GM23248 (cell line): ENCODE data around the gene RPL13A. TPM values are rescaled to one million over a fixed set of nuclear protein-coding genes. Genes with fewer than 3 reads are reported as not detected.
"Not testable (repeated sequence)": the region's sequence is repeated elsewhere in the genome, so short reads cannot be mapped to it uniquely, and the experiment has no call there.

ENCODE experiments used
- DNase-seq: peaks from one replicate; pipeline ENCODE4 v3.0.0-alpha.2; 2015
- H2AFZ ChIP-seq: fragments of 200-600 bp; sonication (generic); 2 replicates; pipeline ENCODE4 v1.6.1; 2016; ENCODE audit warnings: antibody characterized with exemption
- H3F3A ChIP-seq: fragments of 200-600 bp; sonication (generic); 2 replicates; pipeline ENCODE4 v1.6.1; 2016; ENCODE audit warnings: mild to moderate bottlenecking, antibody characterized with exemption, mixed run types; ENCODE audit not compliant: insufficient read depth
- H3K27ac ChIP-seq: fragments of 200-600 bp; sonication (generic); 2 replicates; pipeline ENCODE4 v1.5.1; 2016; ENCODE audit warnings: mild to moderate bottlenecking
- H3K27me3 ChIP-seq: fragments of 200-600 bp; sonication (generic); replicated peaks from 2 replicates; pipeline ENCODE4 v1.6.1; 2016; ENCODE audit warnings: mild to moderate bottlenecking; ENCODE audit not compliant: insufficient read depth
- H3K36me3 ChIP-seq: fragments of 200-600 bp; sonication (generic); 2 replicates; pipeline ENCODE4 v1.6.1; 2016; ENCODE audit warnings: low read depth, mild to moderate bottlenecking
- H3K4me1 ChIP-seq: fragments of 200-600 bp; sonication (generic); 2 replicates; pipeline ENCODE4 v1.6.1; 2016; ENCODE audit warnings: mild to moderate bottlenecking; ENCODE audit not compliant: insufficient read depth
- H3K4me2 ChIP-seq: fragments of 200-600 bp; sonication (generic); one replicate; pipeline ENCODE4 v1.6.1; 2016; ENCODE audit warnings: mild to moderate bottlenecking; ENCODE audit not compliant: unreplicated experiment
- H3K4me3 ChIP-seq: fragments of 200-600 bp; sonication (generic); 2 replicates; pipeline ENCODE4 v1.5.1; 2016; ENCODE audit warnings: mild to moderate bottlenecking
- H3K79me2 ChIP-seq: fragments of 200-600 bp; sonication (generic); 2 replicates; pipeline ENCODE4 v1.6.1; 2016; ENCODE audit warnings: mild to moderate bottlenecking; ENCODE audit not compliant: insufficient read depth
- H3K9ac ChIP-seq: fragments of 200-600 bp; sonication (generic); 2 replicates; pipeline ENCODE4 v1.6.1; 2016; ENCODE audit warnings: mild to moderate bottlenecking
- H3K9me2 ChIP-seq: fragments of 200-600 bp; sonication (generic); 2 replicates; pipeline ENCODE4 v1.6.1; 2016; ENCODE audit warnings: mixed run types, mild to moderate bottlenecking, moderate library complexity; ENCODE audit not compliant: insufficient read depth
- H3K9me3 ChIP-seq: fragments of 200-600 bp; sonication (generic); one replicate; pipeline ENCODE4 v1.6.1; 2017; ENCODE audit warnings: low read depth
- H4K20me1 ChIP-seq: fragments of 200-600 bp; sonication (generic); 2 replicates; pipeline ENCODE4 v1.6.0; 2016; ENCODE audit not compliant: insufficient read depth
- EZH2 ChIP-seq: fragments of 200-600 bp; sonication (generic); IDR thresholded peaks from 2 replicates; pipeline ENCODE4 v1.6.1; 2018; ENCODE audit warnings: antibody characterized with exemption, mild to moderate bottlenecking; ENCODE audit not compliant: insufficient read depth, poor library complexity, severe bottlenecking
- EZH2phosphoT487 ChIP-seq: fragments of 200-600 bp; sonication (generic); IDR thresholded peaks from 2 replicates; pipeline ENCODE4 v1.6.1; 2018; ENCODE audit warnings: antibody characterized with exemption, moderate library complexity, mild to moderate bottlenecking, low read depth; ENCODE audit not compliant: insufficient read depth
- WGBS, 2 experiments: methylation state at CpG; one replicate each; pipeline ENCODE4 v1.1.6; 2015 to 2017; ENCODE audit warnings: low lambda C conversion rate in 2 of 2, low coverage in 1 of 2; ENCODE audit errors: missing lambda C conversion rate in 2 of 2; 5-methylcytosine and 5-hydroxymethylcytosine counted together
- in situ Hi-C: fragments of 300-500 bp; cut with MboI; formaldehyde crosslinking; loops from 2 replicates; pipeline ENCODE4 v1.15.0; 2020
- polyA plus RNA-seq: library from polyadenylated mRNA; unstranded; fragments of >200 nt; fragmentation: Nextera tagmentation; extraction: Ambion mirVana; gene quantifications from 2 replicates; pipeline ENCODE4 v1.2.1, GENCODE V29; 2016
- total RNA-seq: library from RNA; depleted of rRNA; stranded (reverse); fragments of >200 nt; shearing (Covaris generic); gene quantifications from 2 replicates; pipeline ENCODE4 v1.2.3, GENCODE V29; 2014

RPL13A gene
- total and polyA plus RNA-seq, 2 experiments from 2014 or later: 893 to 2,272 TPM

- no peak for DNase-seq
- in situ Hi-C loops: no loop called here
- H3K4me3 ChIP-seq: no peak overlapping the region
- no peaks in the 10 kb centered on the region for H3K36me3 ChIP-seq
- 0 out of 2 replicates have a peak overlapping the region, but pooled peaks have one; percentile 96 for H2AFZ ChIP-seq
- no peaks in the 10 kb centered on the region for H3K27me3 ChIP-seq
- H3K4me2 ChIP-seq: no peak overlapping the region
- no peak overlapping the region for H3K27ac ChIP-seq
- H3K79me2 ChIP-seq: no peaks in the 10 kb centered on the region
- 65 to 71% methylated on average over 9 of the region's 9 CpGs for WGBS, 2 experiments
- H3K9me3 ChIP-seq: no peaks in the 10 kb centered on the region
- no peak overlapping the region for H3K9ac ChIP-seq
- no peaks in the 10 kb centered on the region for H4K20me1 ChIP-seq
- H3K4me1 ChIP-seq: peaks cover 4% of the 10 kb centered on the region
- TF ChIP-seq EZH2: no peak
- no peaks in the 10 kb centered on the region for H3K9me2 ChIP-seq
- no peaks in the 10 kb centered on the region for H3F3A ChIP-seq
These were observed 14.5 kb upstream of the RPL13A start for GRCh38 chr19:49472936-49473335.

DNA sequence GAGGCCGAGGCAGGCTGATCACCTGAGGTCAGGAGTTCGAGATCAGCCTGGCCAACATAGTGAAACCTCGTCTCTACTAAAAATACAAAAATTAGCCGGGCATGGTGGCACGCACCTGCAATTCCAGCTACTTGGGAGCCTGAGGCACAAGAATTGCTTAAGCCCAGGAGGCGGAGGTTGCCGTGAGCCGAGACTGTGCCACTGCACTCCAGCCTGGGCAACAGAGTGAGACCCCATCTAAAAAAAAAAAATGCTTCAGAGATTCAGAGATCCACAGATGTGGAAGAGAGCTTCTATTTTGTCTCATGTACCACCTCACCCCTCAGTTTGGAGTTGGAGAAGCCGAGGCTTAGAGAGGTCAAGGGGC, 13.9 kb upstream of the RPL13A start:
- DNase-seq, in situ Hi-C loops, H4K20me1 ChIP-seq, H3K4me1 ChIP-seq, H3K36me3 ChIP-seq, H3K9me3 ChIP-seq, H3F3A ChIP-seq, H3K9me2 ChIP-seq, H3K27me3 ChIP-seq, H3K79me2 ChIP-seq, H3K27ac ChIP-seq: not testable (repeated sequence)
- 56 to 60% methylated on average over 9 of the region's 9 CpGs for WGBS, 2 experiments
- peak overlapping the region; percentile 95 for H3K4me2 ChIP-seq
- H3K9ac ChIP-seq: peak overlapping the region; percentile 92
- peak overlapping the region; percentile 99 for H3K4me3 ChIP-seq
- peak overlapping the region; percentile 96 for H2AFZ ChIP-seq

GRCh38 chr19:49473868-49474541, 13.4 kb upstream of the RPL13A start, which contains the start of gene FLT3LG:
Gene FLT3LG (plus strand): TSS chr19:49474215. CDS start chr19:49474640, 425 bp downstream.
- Histone ChIP-seq H3K79me2 (no peaks in the 10 kb centered on the region), H2AFZ (peak within 1 kb of the TSS; percentile 96), H3K4me3 (peak within 1 kb of the TSS; percentile 99), H3K4me2 (peak within 1 kb of the TSS; percentile 95), H3K27me3 (no peaks in the 10 kb centered on the region), H3F3A (no peaks in the 10 kb centered on the region), H3K27ac (no peak within 1 kb of the TSS), H3K9me3 (no peaks in the 10 kb centered on the region), H3K9me2 (no peaks in the 10 kb centered on the region), H3K36me3 (no peaks in the 10 kb centered on the region), H4K20me1 (no peaks in the 10 kb centered on the region), H3K9ac (peak within 1 kb of the TSS; percentile 92), H3K4me1 (peaks cover 4% of the 10 kb centered on the region)
- 1 to 2% methylated on average over 28 to 29 of the region's 33 CpGs for WGBS, 2 experiments
- DNase-seq: peak; percentile 83
- TF ChIP-seq EZH2 (no peak), EZH2phosphoT487 (no peak)
- in situ Hi-C loops: no loop called here

- peak overlapping the region; percentile 96 for H2AFZ ChIP-seq
- no peaks in the 10 kb centered on the region for H3F3A ChIP-seq
- no peak for TF ChIP-seq EZH2
- no peak for TF ChIP-seq EZH2phosphoT487
- peak overlapping the region; percentile 95 for H3K4me2 ChIP-seq
- no peaks in the 10 kb centered on the region for H4K20me1 ChIP-seq
- 1 to 3% methylated on average over 8 to 11 of the region's 11 CpGs for WGBS, 2 experiments
- H3K9ac ChIP-seq: peak overlapping the region; percentile 92
- H3K36me3 ChIP-seq: no peaks in the 10 kb centered on the region
- H3K4me1 ChIP-seq: peaks cover 4% of the 10 kb centered on the region
- H3K27ac ChIP-seq: no peak overlapping the region
- H3K27me3 ChIP-seq: no peaks in the 10 kb centered on the region
- no peaks in the 10 kb centered on the region for H3K9me2 ChIP-seq
- H3K4me3 ChIP-seq: peak overlapping the region; percentile 99
- in situ Hi-C loops: no loop called here
- no peaks in the 10 kb centered on the region for H3K79me2 ChIP-seq
- no peak for DNase-seq
- no peaks in the 10 kb centered on the region for H3K9me3 ChIP-seq
These were observed 12.9 kb upstream of the RPL13A start for GRCh38 chr19:49474542-49474924.
